GM18951 (cell line): Measurements from ENCODE around the gene ACSL4.

Experiments
- POLR2A ChIP-seq: IDR thresholded peaks from 4 replicates; pipeline ENCODE4 v1.6.1; 2011; ENCODE audit warnings: mild to moderate bottlenecking; ENCODE audit not compliant: insufficient read length, insufficient read depth; ENCODE audit errors: extremely low read depth
- in situ Hi-C: fragments of 300-500 bp; cut with MboI; formaldehyde crosslinking; loops from one replicate; pipeline ENCODE4 v1.12.0; 2022; ENCODE audit warnings: low sequenced_read_pairs, mixed read lengths, inconsistent platforms; ENCODE audit not compliant: unreplicated experiment

The ACSL4 gene

GRCh38 chrX:109710181-109710580, 22.9 kb downstream of the ACSL4 start:
- no peak for TF ChIP-seq POLR2A
- in situ Hi-C loops, result loop anchor here (10.0 kb wide), 1 partner anchor 55 kb away; no protein-coding TSS in a partner anchor

DNA sequence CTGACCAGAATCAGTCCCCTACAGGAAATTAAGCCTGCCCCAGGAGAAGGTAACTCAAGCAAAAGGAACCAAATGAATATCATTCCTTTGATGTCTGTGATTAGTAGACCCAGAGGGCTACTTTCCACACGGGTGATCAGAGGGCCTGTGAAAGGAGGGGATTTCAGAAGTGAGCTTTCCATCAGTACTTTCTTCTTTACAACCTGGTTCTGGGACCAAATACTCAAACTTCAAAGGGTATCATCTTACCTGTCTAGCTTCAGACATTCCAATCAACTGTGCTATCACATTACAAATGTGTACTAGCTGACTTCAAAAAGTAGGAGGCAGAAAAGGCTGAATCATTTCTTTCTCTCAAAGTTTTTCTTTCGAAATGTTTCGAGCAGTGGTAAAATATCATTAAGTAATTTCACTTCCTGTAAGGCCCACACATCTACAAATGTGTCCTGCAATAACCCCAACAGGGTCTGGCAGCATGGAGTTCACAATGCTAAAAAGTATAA, 23.9 kb downstream of the ACSL4 start:
- TF ChIP-seq POLR2A, result no peak
- in situ Hi-C loops, result no loop called here

DNA sequence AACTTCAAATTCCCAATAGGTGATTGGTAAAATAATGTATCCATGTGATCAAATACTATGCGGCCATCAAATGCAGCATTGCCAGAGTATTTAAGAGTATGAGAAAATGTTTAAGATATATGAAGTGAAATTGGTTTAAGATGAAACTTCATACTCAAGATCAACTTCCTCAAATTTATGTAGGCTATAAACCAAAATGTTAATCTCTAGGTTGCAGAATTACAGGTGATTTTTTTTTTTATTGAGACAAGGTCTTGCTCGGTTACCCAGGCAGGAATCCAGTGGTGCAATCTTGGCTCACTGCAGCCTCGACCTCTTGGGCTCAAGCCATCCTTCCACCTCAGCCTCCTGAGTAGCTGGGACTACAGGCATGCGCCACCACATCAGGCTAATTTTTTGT, 25.3 kb downstream of the ACSL4 start:
- in situ Hi-C loops, result no loop called here
- TF ChIP-seq POLR2A, result no peak

- TF ChIP-seq POLR2A, result no peak
- in situ Hi-C loops, result no loop called here
Measured at GRCh38 chrX:109707319-109707718, 25.7 kb downstream of the ACSL4 start.

DNA sequence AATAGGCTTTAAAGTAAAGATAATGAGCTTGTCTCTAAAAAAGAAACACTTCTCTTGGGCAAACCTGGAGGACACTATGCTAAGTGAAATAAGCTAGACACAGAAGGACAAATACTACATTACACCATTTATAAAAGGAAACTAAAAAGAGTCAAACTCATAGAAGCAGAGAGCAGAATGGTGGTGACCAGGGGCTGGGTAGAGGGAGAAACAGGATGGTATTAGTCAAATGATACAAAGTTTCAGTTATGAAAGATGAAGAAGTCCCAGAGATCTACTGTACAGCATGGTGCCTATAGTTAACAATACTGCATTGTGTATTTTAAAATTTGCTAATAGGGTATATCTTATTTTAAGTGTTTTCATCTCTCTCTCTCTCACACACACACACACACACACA, 28.5 kb downstream of the ACSL4 start:
- in situ Hi-C loops, result no loop called here
- TF ChIP-seq POLR2A, result no peak

DNA sequence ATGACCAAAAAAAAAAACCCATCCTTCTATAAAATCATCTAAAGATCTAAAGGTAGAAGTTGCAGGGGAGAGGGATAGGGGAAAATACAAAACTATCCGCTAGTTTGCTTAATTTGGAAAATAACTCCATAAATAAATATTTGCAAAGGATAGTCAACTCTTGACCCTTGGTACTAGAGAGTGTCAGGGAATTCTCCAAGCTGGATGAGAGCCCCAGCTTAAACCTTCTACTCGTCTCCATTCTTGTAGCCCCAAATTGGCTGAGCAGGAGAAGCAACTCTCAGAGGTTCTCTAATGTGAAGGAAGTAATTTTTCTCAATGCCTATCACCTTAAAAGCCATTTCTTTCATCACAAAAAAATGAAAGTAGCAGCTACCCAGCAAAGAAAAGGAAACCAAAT, 35.2 kb downstream of the ACSL4 start:
- in situ Hi-C loops, result no loop called here

GRCh38 chrX:109696146-109696740, 36.8 kb downstream of the ACSL4 start:
- in situ Hi-C loops, result no loop called here
- no peak for TF ChIP-seq POLR2A

More for the DNA sequence above, 35.2 kb downstream of the ACSL4 start:
- TF ChIP-seq POLR2A, result no peak

DNA sequence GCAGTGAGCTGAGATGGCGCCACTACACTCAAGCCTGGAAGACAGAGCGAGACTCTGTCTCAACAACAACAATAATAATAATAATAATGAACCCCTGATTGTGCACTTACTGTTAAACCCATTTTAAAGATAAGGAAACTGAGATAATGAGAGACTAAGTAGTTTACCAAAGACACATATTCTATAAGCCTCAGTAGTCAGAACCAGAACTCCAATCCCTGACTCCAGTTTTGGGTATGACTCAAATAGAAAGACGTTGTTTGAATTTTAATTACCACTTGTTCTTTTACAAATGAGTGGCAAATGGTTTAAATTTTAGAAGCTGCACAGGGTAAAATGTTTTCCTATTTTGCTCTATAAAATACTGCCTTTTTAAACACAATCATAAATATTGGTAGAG, 37.4 kb downstream of the ACSL4 start:
- in situ Hi-C loops, result no loop called here
- TF ChIP-seq POLR2A, result no peak

GRCh38 chrX:109691752-109692151, 41.3 kb downstream of the ACSL4 start:
- in situ Hi-C loops, result no loop called here
- no peak for TF ChIP-seq POLR2A

DNA sequence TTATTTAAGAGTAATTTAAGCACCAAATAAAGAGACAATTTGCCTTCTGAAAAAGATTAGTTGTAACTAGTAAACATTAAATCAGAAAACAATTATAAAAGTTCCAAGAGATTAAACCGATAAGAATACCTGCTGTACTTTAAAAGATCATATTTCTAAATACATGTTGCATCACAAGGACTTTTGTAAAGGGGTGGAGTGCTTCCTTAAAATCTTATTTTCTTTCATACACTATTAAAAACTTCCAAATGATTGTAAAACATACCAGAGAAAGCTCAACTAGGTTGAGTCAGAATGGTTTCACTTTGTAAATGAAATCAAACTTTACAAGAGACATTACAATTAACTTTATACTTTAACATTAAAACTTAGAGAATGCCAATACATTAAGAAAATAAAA, 41.8 kb downstream of the ACSL4 start:
- in situ Hi-C loops, result no loop called here
- TF ChIP-seq POLR2A, result no peak

DNA sequence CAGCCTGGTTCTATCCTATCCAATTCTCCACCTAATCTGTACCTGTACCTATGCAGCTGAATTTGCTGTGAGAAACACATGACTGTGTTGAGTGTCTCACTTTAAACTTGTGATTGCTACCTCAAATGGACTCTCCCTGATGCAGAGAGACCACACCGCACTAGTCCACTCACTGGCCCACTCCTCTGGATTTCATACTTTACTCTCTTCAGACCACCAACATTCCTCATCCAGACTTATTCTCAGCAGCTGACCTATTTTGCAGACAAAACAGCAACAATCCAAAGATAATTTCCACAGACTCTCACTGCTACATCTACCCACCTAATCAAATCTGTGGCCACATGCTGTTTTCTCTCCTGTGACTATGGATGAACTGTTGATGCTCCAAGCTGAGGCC, 45.2 kb downstream of the ACSL4 start:
- no peak for TF ChIP-seq POLR2A
- in situ Hi-C loops, result no loop called here

DNA sequence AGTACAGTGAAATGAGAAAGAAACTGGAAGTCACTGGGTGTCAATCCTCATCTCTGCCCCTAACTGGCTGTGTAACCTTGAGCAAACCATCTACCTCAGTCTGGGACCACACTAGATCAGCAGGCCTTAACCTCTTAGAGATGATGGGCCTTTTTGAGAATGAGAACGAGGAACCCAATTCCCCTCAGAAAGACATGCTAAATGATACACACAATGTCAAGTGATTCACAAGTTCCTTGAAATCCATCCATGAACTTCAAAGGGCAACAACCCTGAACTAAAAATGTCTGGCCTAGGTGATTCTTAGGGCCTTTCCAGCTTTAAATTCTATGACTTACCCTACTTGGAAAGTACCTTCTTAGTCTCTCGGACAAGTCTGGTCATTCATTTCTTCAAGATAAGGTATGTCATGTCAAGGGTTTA, 47.4 kb downstream of the ACSL4 start:
- no peak for TF ChIP-seq POLR2A
- in situ Hi-C loops, result no loop called here

DNA sequence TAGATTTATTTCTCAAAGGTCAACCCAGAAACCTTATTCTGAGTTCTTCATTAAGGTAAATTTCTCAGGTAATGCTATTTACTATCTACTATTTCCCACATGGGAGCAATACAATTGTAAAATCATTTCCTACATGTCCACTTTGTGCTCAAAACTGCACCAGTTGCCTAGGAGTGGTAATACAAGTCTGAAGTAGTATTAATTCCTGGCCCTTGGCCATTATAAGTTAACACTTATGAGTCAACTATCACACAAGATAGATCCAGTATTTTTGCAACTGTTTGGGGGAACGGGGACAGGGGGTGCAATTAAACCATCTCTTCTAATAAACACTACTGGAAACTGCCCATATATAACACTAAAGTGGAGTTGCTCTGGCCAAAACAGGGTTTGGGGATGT, 48.9 kb downstream of the ACSL4 start:
- in situ Hi-C loops, result no loop called here
- no peak for TF ChIP-seq POLR2A

- TF ChIP-seq POLR2A, result no peak
- in situ Hi-C loops, result no loop called here
Measured at GRCh38 chrX:109681475-109682081, 51.5 kb downstream of the ACSL4 start.
